Astrocyte of the spinal cord (primary cell): Measurements from ENCODE around the gene PPOX.
A peak's percentile ranks its signal among the peaks of the same experiment; 100 is the strongest.

Source experiments
- DNase-seq: peaks from one replicate; pipeline ENCODE4 v3.0.0; 2011; ENCODE audit warnings: low read depth, low spot score
- H3K4me3 ChIP-seq: 2 replicates; pipeline ENCODE4 v1.5.1; 2011; ENCODE audit warnings: low read depth, mild to moderate bottlenecking, low read length, moderate library complexity
- CTCF ChIP-seq: IDR thresholded peaks from 2 replicates; pipeline ENCODE4 v1.5.1; 2012; ENCODE audit warnings: low read depth, mild to moderate bottlenecking, low read length, inconsistent platforms
- in situ Hi-C: cut with HindIII; loops from 2 replicates; pipeline ENCODE4 v1.10.0; 2017; ENCODE audit warnings: low sequenced_read_pairs

PPOX gene

DNA sequence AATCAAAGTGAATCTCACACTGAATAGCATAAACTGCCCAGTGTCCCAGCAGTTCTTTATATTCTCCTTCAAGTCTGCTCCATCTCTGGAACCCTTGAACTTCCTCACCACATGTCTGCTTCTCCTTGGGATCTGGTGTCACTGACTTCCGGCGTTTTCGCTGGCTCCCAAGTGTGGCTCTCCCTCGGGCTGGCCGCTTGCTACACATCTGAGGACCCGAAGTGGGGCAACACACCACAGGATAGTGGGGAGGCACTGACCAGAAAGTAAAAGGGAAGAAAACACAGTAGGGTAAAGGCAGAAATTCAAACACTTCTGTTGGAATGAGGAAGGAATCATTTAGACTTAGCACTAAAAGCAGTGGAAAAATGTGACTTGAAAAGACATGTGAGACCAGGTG is 43.3 kb upstream of the PPOX start:
- in situ Hi-C loops: no loop called here
- DNase-seq: no peak
- no peak for TF ChIP-seq CTCF
- no peak overlapping the region for H3K4me3 ChIP-seq

GRCh38 chr1:161127649-161128048 is 38.6 kb upstream of the PPOX start:
- H3K4me3 ChIP-seq: no peak overlapping the region
- in situ Hi-C loops: loop anchor here (25.0 kb wide), 1 partner anchor 90 kb away; the partner anchor contains the start of genes TSTD1 and USF1
- no peak for DNase-seq
- TF ChIP-seq CTCF: no peak

DNA sequence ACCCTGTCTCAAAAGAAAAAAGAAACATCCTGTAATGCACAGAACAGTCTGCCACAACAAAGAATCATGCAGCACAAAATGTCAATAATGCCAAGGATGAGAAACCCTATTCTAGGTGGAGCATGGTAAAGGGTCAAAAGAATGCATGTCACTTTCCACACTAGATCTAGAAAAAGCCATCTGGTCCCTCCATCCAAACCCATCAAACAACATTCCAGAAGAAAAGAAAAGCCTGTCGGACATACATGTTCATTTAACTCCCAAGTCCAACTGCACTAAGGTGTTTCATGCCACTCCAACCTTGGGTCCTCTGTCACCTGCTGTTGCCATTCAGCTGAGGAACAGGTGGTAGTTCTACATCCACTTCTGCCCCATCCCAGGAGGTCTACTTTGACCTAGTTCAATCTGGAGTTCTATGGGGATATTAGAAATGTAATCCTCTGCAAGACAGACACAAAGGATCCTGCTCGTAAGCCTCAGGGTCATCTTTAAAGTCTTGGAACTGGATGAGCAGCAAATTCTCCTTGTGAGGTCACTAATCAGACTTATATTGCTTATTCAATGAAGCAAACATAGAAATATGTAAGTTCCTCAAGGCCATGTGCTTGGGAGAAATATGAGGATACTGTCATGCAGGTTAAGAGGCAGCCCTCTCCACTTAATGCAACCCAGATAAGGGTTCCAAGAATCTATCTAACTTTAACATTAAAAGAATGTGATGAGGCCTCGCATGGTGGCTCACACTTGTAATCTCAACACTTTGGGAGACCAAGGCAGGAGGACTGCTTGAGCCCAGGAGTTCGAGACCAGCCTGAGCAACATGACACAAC is 37.4 kb upstream of the PPOX start:
- in situ Hi-C loops: loop anchor here (25.0 kb wide), 1 partner anchor 92 kb away; the partner anchor contains the start of genes TSTD1 and USF1
- DNase-seq: no peak
- no peak for TF ChIP-seq CTCF
- no peak overlapping the region for H3K4me3 ChIP-seq

- TF ChIP-seq CTCF: no peak
- no peak overlapping the region for H3K4me3 ChIP-seq
- in situ Hi-C loops: loop anchor here (25.0 kb wide), 1 partner anchor 93 kb away; the partner anchor contains the start of genes TSTD1 and USF1
- DNase-seq: no peak
Observed at GRCh38 chr1:161130266-161130665, 36.0 kb upstream of the PPOX start.

GRCh38 chr1:161131523-161132409 is 34.5 kb upstream of the PPOX start:
- in situ Hi-C loops: loop anchor here (25.0 kb wide), 1 partner anchor 94 kb away; the partner anchor contains the start of genes TSTD1 and USF1
- peak overlapping the region; percentile 86 for H3K4me3 ChIP-seq
- DNase-seq: peak; percentile 11
- TF ChIP-seq CTCF: no peak
